PFSK-1 (cell line): Measurements from ENCODE around the gene PCCA.

Experiments
- POLR2AphosphoS5 ChIP-seq: IDR thresholded peaks from 2 replicates; pipeline ENCODE4 v1.6.1; 2012; ENCODE audit warnings: low read depth, mild to moderate bottlenecking, control low read depth, low read length, moderate library complexity
- REST ChIP-seq, 2 experiments: IDR thresholded peaks; 2 replicates each; pipeline versions ENCODE4 v1.6.1 to v1.8.0; 2011 to 2012; ENCODE audit warnings: low read depth in 2 of 2, low read length in 2 of 2, control low read depth in 1 of 2, inconsistent platforms in 1 of 2, mild to moderate bottlenecking in 1 of 2, moderate library complexity in 1 of 2; ENCODE audit not compliant: insufficient read depth in 1 of 2
- SIN3A ChIP-seq: IDR thresholded peaks from 2 replicates; pipeline ENCODE4 v1.6.1; 2012; ENCODE audit warnings: mild to moderate bottlenecking, low read length, moderate library complexity, borderline replicate concordance; ENCODE audit not compliant: insufficient read depth
- TAF1 ChIP-seq: IDR thresholded peaks from 2 replicates; pipeline ENCODE4 v1.6.1; 2012; ENCODE audit warnings: low read length, control low read depth, borderline replicate concordance; ENCODE audit not compliant: insufficient read depth

- TF ChIP-seq POLR2AphosphoS5 (no peak), TAF1 (no peak), SIN3A (no peak), REST (IDR thresholded peaks at IDR 0.05; ENCODE audit: insufficient read depth in 1 of 2, low read depth in 2 of 2, low read length in 2 of 2) (no peak)
These were observed 428.2 kb downstream of the PCCA start for GRCh38 chr13:100517135-100517534.
